Endothelial cell of umbilical vein (primary cell): Measurements from ENCODE around the gene MTR. TPM values are rescaled to one million over a fixed set of nuclear protein-coding genes. Genes with fewer than 3 reads are reported as not detected.

Experiments used
- BruUV-seq: library from RNA; stranded (reverse); fragments of 400-500 nt; replicated peaks from 2 replicates; lab custom pipeline; 2021; lab: Mats Ljungman, UMichigan
- CTCF ChIA-PET: fragments of 300-600, 350-600 bp; sonication (Branson Sonifier 250); formaldehyde crosslinking; loops from one replicate; lab custom pipeline; 2021; ENCODE audit warnings: antibody characterized with exemption, inconsistent platforms; lab: Charles Lee
- POLR2A ChIA-PET: fragments of 300-600, 350-600 bp; sonication (Branson Sonifier 250); formaldehyde crosslinking; loops from one replicate; lab custom pipeline; 2021; ENCODE audit warnings: antibody characterized with exemption, inconsistent platforms; lab: Charles Lee
- DNase-seq: peaks from one replicate; pipeline ENCODE4 v3.0.0-alpha.2; 2011; ENCODE audit warnings: low read depth, low spot score
- FAIRE-seq: peaks from 2 replicates; lab custom pipeline; 2011; peaks lifted over from hg19 to GRCh38; lab: Jason Lieb, UNC
- H2AFZ ChIP-seq: 2 replicates; pipeline ENCODE4 v1.6.0; 2012; ENCODE audit warnings: low read depth, low read length, control low read depth, inconsistent platforms
- H3K27ac ChIP-seq: 2 replicates; pipeline ENCODE4 v1.5.1; 2011; ENCODE audit warnings: low read depth, mild to moderate bottlenecking, control low read depth, low read length, moderate library complexity; ENCODE audit not compliant: insufficient read depth
- H3K27me3 ChIP-seq, 2 experiments: 2 replicates each; pipeline versions ENCODE4 v1.6.0 to v1.6.1; 2011; ENCODE audit warnings: low read length in 2 of 2, mixed read lengths in 1 of 2; ENCODE audit not compliant: control insufficient read depth in 2 of 2, insufficient read depth in 2 of 2
- H3K36me3 ChIP-seq, 2 experiments: 2 replicates in 1 of 2; 3 replicates in 1 of 2; pipeline ENCODE4 v1.5.1; 2011; ENCODE audit warnings: low read length in 2 of 2, mild to moderate bottlenecking in 1 of 2, moderate library complexity in 1 of 2; ENCODE audit not compliant: control insufficient read depth in 2 of 2, insufficient read depth in 2 of 2; ENCODE audit errors: extremely low read depth in 1 of 2
- H3K4me1 ChIP-seq: 3 replicates; pipeline ENCODE4 v1.5.1; 2011; ENCODE audit warnings: mild to moderate bottlenecking, low read length; ENCODE audit not compliant: control insufficient read depth, insufficient read depth; ENCODE audit errors: extremely low read depth
- H3K4me2 ChIP-seq: 2 replicates; pipeline ENCODE4 v1.6.1; 2011; ENCODE audit warnings: low read length, control low read depth, mixed read lengths; ENCODE audit not compliant: insufficient read depth
- H3K4me3 ChIP-seq, 3 experiments: fragments of 200-600 bp in 1 of 3; sonication (generic), shearing (Covaris generic) in 1 of 3; replicated peaks in 1 of 3; 2 replicates each; pipeline ENCODE4 v1.5.1; 2011 to 2016; ENCODE audit warnings: control low read depth in 3 of 3, low read length in 3 of 3, mild to moderate bottlenecking in 2 of 3, inconsistent platforms in 1 of 3, low read depth in 1 of 3, moderate library complexity in 1 of 3; ENCODE audit not compliant: insufficient read depth in 1 of 3
- H3K79me2 ChIP-seq: 2 replicates; pipeline ENCODE4 v1.6.0; 2012; ENCODE audit warnings: low read length, inconsistent platforms; ENCODE audit not compliant: control insufficient read depth, insufficient read depth
- H3K9ac ChIP-seq: replicated peaks from 2 replicates; pipeline ENCODE3; 2011; ENCODE audit warnings: low read length, control low read depth; ENCODE audit not compliant: insufficient read depth; ENCODE audit errors: extremely low read depth
- H3K9me1 ChIP-seq: replicated peaks from 3 replicates; pipeline ENCODE4 v1.6.0; 2011; ENCODE audit warnings: mild to moderate bottlenecking, low read length; ENCODE audit not compliant: control insufficient read depth, insufficient read depth; ENCODE audit errors: extremely low read depth
- H3K9me3 ChIP-seq: replicated peaks from 2 replicates; pipeline ENCODE4 v1.5.1; 2012; ENCODE audit warnings: low read length, inconsistent platforms; ENCODE audit not compliant: control insufficient read depth, insufficient read depth
- H4K20me1 ChIP-seq: replicated peaks from 2 replicates; pipeline ENCODE3; 2011; ENCODE audit warnings: mild to moderate bottlenecking, low read length; ENCODE audit not compliant: control insufficient read depth, insufficient read depth; ENCODE audit errors: extremely low read depth
- EZH2 ChIP-seq: IDR thresholded peaks from 2 replicates; pipeline ENCODE4 v1.6.1; 2012; ENCODE audit warnings: borderline replicate concordance, low read depth, mild to moderate bottlenecking, moderate library complexity, low read length, inconsistent platforms; ENCODE audit not compliant: severe bottlenecking
- FOS ChIP-seq: IDR thresholded peaks from 2 replicates; pipeline ENCODE4 v1.6.1; 2011; ENCODE audit warnings: mild to moderate bottlenecking, low read length, moderate library complexity, borderline replicate concordance; ENCODE audit not compliant: insufficient read depth
- GATA2 ChIP-seq: IDR thresholded peaks from 2 replicates; pipeline ENCODE4 v1.7.0; 2011; ENCODE audit warnings: low read depth, mild to moderate bottlenecking, moderate library complexity, mixed read lengths, low read length; ENCODE audit not compliant: insufficient read length, insufficient read depth
- JUN ChIP-seq: IDR thresholded peaks from 2 replicates; pipeline ENCODE4 v1.6.1; 2011; ENCODE audit warnings: borderline replicate concordance, low read depth; ENCODE audit not compliant: insufficient read length, insufficient read depth
- MAX ChIP-seq: IDR thresholded peaks from 2 replicates; pipeline ENCODE4 v1.6.1; 2011; ENCODE audit not compliant: insufficient read depth, insufficient read length
- MYC ChIP-seq: IDR thresholded peaks from one replicate; pipeline ENCODE4 v1.6.1; 2011; ENCODE audit warnings: mild to moderate bottlenecking, low read depth, low read length
- POLR2A ChIP-seq: IDR thresholded peaks from 2 replicates; pipeline ENCODE4 v1.6.1; 2012; ENCODE audit warnings: low read depth, mild to moderate bottlenecking, control low read depth, low read length
- POLR2AphosphoS5 ChIP-seq: IDR thresholded peaks from 2 replicates; pipeline ENCODE4 v1.6.1; 2012; ENCODE audit warnings: low read depth, mild to moderate bottlenecking, control low read depth, low read length, moderate library complexity; ENCODE audit not compliant: insufficient read depth
- dilution Hi-C: fragments of 300-500 bp; cut with MboI; formaldehyde crosslinking; loops from one replicate; pipeline ENCODE4 v1.15.0; 2019; ENCODE audit warnings: low sequenced_read_pairs; ENCODE audit not compliant: extremely low pct_ligation_motif_present
- intact Hi-C: fragments of 100-400 bp; cut with micrococcal nuclease; formaldehyde crosslinking; loops from one replicate; pipeline ENCODE4 v1.10.0; 2022
- polyA plus RNA-seq, 4 experiments: library from polyadenylated mRNA; depleted of rRNA in 3 of 4; stranded (reverse) in 3 of 4; unstranded in 1 of 4; fragments of >200 nt; gene quantifications; 2 replicates each; pipeline versions ENCODE4 v1.2.1 to v1.2.3, GENCODE V29; 2011 to 2012; ENCODE audit warnings: missing spikeins in 1 of 4
- total RNA-seq: library from RNA; stranded (reverse); gene quantifications from 2 replicates; pipeline ENCODE4 v1.2.3, GENCODE V29; 2021
- TF ChIP-seq, protein P1 (sequence below), 2 donors: IDR thresholded peaks; 1 replicate in 1 of 2; 2 replicates in 1 of 2; pipeline ENCODE4 v1.5.1; 2011; ENCODE audit warnings: low read length in 2 of 2, mild to moderate bottlenecking in 2 of 2, moderate library complexity in 2 of 2, control low read depth in 1 of 2, inconsistent platforms in 1 of 2, low read depth in 1 of 2; ENCODE audit not compliant: insufficient read depth in 1 of 2; ENCODE audit errors: extremely low read depth in 1 of 2

Gene MTR
- total and polyA plus RNA-seq, 2 donors (not counting 3 experiments of a cell fraction or from before 2014, with no cell fraction given) = 6.7 to 45.2 TPM

DNA sequence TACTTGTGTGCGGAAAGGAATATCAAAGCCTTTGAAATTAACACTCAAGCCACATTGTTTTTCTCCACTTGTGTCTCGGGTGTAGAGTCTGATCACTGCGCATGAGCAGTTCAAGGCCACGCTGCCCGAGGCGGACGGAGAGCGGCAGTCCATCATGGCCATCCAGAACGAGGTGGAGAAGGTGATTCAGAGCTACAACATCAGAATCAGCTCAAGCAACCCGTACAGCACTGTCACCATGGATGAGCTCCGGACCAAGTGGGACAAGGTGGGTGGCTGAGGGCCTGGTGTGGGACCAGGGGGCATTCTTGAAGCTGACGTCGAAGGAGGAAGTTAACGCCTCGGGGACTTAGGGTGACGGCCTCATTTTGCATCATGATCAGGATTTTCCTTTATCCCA lies 43.7 kb upstream of the MTR start:
- POLR2A ChIA-PET = no interaction called here
- dilution Hi-C loops (no loop called here), intact Hi-C loops (no loop called here)
- TF ChIP-seq EZH2 (no peak), MAX (no peak), POLR2A (no peak), POLR2AphosphoS5 (no peak), FOS (no peak)
- Histone ChIP-seq H3K4me1 (no peaks in the 10 kb centered on the region), H3K27ac (no peak overlapping the region), H3K36me3 (no peaks in the 10 kb centered on the region), H3K4me3 (no peak overlapping the region), H3K4me2 (no peak overlapping the region), H3K79me2 (no peaks in the 10 kb centered on the region), H3K9me1 (no peaks in the 10 kb centered on the region), H2AFZ (no peak overlapping the region), H3K9me3 (no peaks in the 10 kb centered on the region), H3K27me3 (no peaks in the 10 kb centered on the region), H3K9ac (no peak overlapping the region), H4K20me1 (no peaks in the 10 kb centered on the region)
- no peak for DNase-seq
- CTCF ChIA-PET = interaction anchor here (0.5 to 4.4 kb wide), 2 partner anchors 8 to 17 kb away, joined by 3 to 28 read pairs; no protein-coding TSS in a partner anchor
- BruUV-seq = no TSS peak
- no peak for FAIRE-seq

DNA sequence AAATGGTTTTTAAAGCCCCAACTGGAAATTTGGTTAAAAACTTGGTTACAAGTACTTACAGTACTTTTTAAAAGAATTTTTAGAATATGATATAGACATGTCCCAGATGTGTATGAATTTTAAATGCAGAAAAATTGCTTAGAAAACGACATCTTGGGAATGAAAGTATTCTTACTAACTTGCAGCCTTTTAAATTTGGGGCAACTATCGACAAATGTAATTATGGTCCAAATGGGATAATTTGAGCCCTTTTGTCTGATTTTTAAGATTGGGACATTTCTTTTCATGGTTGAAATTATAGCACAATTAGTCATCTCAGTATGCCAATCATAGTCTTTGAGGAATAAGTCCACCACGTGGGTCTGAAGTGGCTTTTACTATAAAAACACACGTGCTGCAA lies 43.2 kb upstream of the MTR start:
- H4K20me1 ChIP-seq = no peaks in the 10 kb centered on the region
- ChIA-PET CTCF (no interaction called here), POLR2A (no interaction called here)
- DNase-seq (no peak), FAIRE-seq (no peak)
- H3K27me3 ChIP-seq = no peaks in the 10 kb centered on the region
- BruUV-seq = no TSS peak
- H3K36me3 ChIP-seq = no peaks in the 10 kb centered on the region
- no peaks in the 10 kb centered on the region for H3K9me1 ChIP-seq
- no peak overlapping the region for H3K4me3 ChIP-seq
- H3K79me2 ChIP-seq = no peaks in the 10 kb centered on the region
- intact Hi-C loops = no loop called here
- H3K4me1 ChIP-seq = no peaks in the 10 kb centered on the region
- H3K9ac ChIP-seq = no peak overlapping the region
- no peak overlapping the region for H3K27ac ChIP-seq
- TF ChIP-seq MYC (no peak), JUN (no peak), POLR2AphosphoS5 (no peak), MAX (no peak), POLR2A (no peak), EZH2 (no peak), GATA2 (no peak), FOS (no peak)
- TF ChIP-seq, protein P1, sequence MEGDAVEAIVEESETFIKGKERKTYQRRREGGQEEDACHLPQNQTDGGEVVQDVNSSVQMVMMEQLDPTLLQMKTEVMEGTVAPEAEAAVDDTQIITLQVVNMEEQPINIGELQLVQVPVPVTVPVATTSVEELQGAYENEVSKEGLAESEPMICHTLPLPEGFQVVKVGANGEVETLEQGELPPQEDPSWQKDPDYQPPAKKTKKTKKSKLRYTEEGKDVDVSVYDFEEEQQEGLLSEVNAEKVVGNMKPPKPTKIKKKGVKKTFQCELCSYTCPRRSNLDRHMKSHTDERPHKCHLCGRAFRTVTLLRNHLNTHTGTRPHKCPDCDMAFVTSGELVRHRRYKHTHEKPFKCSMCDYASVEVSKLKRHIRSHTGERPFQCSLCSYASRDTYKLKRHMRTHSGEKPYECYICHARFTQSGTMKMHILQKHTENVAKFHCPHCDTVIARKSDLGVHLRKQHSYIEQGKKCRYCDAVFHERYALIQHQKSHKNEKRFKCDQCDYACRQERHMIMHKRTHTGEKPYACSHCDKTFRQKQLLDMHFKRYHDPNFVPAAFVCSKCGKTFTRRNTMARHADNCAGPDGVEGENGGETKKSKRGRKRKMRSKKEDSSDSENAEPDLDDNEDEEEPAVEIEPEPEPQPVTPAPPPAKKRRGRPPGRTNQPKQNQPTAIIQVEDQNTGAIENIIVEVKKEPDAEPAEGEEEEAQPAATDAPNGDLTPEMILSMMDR (IDR thresholded peaks at IDR 0.05; ENCODE audit: extremely low read depth in 1 of 2, insufficient read depth in 1 of 2, low read depth in 1 of 2, low read length in 2 of 2) = no peak
- H3K4me2 ChIP-seq = no peak overlapping the region
- dilution Hi-C loops = no loop called here
- H2AFZ ChIP-seq = no peak overlapping the region
- no peaks in the 10 kb centered on the region for H3K9me3 ChIP-seq
